ENCODE data around the gene AKAP8L.

Gene AKAP8L

GRCh38 chr19:15427991-15428471 is 9.2 kb upstream of the AKAP8L start:
- TF ChIP-seq, protein P1, sequence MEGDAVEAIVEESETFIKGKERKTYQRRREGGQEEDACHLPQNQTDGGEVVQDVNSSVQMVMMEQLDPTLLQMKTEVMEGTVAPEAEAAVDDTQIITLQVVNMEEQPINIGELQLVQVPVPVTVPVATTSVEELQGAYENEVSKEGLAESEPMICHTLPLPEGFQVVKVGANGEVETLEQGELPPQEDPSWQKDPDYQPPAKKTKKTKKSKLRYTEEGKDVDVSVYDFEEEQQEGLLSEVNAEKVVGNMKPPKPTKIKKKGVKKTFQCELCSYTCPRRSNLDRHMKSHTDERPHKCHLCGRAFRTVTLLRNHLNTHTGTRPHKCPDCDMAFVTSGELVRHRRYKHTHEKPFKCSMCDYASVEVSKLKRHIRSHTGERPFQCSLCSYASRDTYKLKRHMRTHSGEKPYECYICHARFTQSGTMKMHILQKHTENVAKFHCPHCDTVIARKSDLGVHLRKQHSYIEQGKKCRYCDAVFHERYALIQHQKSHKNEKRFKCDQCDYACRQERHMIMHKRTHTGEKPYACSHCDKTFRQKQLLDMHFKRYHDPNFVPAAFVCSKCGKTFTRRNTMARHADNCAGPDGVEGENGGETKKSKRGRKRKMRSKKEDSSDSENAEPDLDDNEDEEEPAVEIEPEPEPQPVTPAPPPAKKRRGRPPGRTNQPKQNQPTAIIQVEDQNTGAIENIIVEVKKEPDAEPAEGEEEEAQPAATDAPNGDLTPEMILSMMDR (IDR thresholded peaks at IDR 0.05; ENCODE audit: insufficient read depth, low read length, poor library complexity, severe bottlenecking) = no peak
- H3K36me3 ChIP-seq (ENCODE audit: control insufficient read depth, insufficient read depth, low read length) = peaks cover 43% of the 10 kb centered on the region
- DNase-seq (ENCODE audit: extremely low read depth, insufficient read length) = no peak
- no peaks in the 10 kb centered on the region for H3K27me3 ChIP-seq (replicated peaks; ENCODE audit: control insufficient read depth, insufficient read depth, low read length)
- H3K4me3 ChIP-seq (replicated peaks; ENCODE audit: low read depth, low read length) = no peak overlapping the region

GRCh38 chr19:15427350-15427700 is 8.5 kb upstream of the AKAP8L start:
- no peak for DNase-seq (ENCODE audit: extremely low read depth, insufficient read length)
- TF ChIP-seq, protein P1 (IDR thresholded peaks at IDR 0.05; ENCODE audit: insufficient read depth, low read length, poor library complexity, severe bottlenecking) = no peak
- H3K36me3 ChIP-seq (ENCODE audit: control insufficient read depth, insufficient read depth, low read length) = peaks cover 46% of the 10 kb centered on the region

GRCh38 chr19:15426485-15427349 is 7.9 kb upstream of the AKAP8L start:
- H3K4me3 ChIP-seq (replicated peaks; ENCODE audit: low read depth, low read length) = no peak overlapping the region
- DNase-seq (ENCODE audit: extremely low read depth, insufficient read length) = no peak
- no peaks in the 10 kb centered on the region for H3K27me3 ChIP-seq (replicated peaks; ENCODE audit: control insufficient read depth, insufficient read depth, low read length)
- peaks cover 46% of the 10 kb centered on the region for H3K36me3 ChIP-seq (ENCODE audit: control insufficient read depth, insufficient read depth, low read length)
- TF ChIP-seq, protein P1 (IDR thresholded peaks at IDR 0.05; ENCODE audit: insufficient read depth, low read length, poor library complexity, severe bottlenecking) = no peak

More at GRCh38 chr19:15427350-15427700, 8.5 kb upstream of the AKAP8L start:
- Histone ChIP-seq H3K27me3 (replicated peaks; ENCODE audit: control insufficient read depth, insufficient read depth, low read length) (no peaks in the 10 kb centered on the region), H3K4me3 (replicated peaks; ENCODE audit: low read depth, low read length) (no peak overlapping the region)

- Histone ChIP-seq H3K4me3 (replicated peaks; ENCODE audit: low read depth, low read length) (no peak overlapping the region), H3K27me3 (replicated peaks; ENCODE audit: control insufficient read depth, insufficient read depth, low read length) (no peaks in the 10 kb centered on the region), H3K36me3 (ENCODE audit: control insufficient read depth, insufficient read depth, low read length) (peaks cover 48% of the 10 kb centered on the region)
- DNase-seq (ENCODE audit: extremely low read depth, insufficient read length) = no peak
- TF ChIP-seq, protein P1 (IDR thresholded peaks at IDR 0.05; ENCODE audit: insufficient read depth, low read length, poor library complexity, severe bottlenecking) = no peak
Measured at GRCh38 chr19:15425321-15425950, 6.6 kb upstream of the AKAP8L start.

GRCh38 chr19:15424692-15425272 is 6.0 kb upstream of the AKAP8L start:
- Histone ChIP-seq H3K27me3 (replicated peaks; ENCODE audit: control insufficient read depth, insufficient read depth, low read length) (no peaks in the 10 kb centered on the region), H3K4me3 (replicated peaks; ENCODE audit: low read depth, low read length) (no peak overlapping the region), H3K36me3 (ENCODE audit: control insufficient read depth, insufficient read depth, low read length) (peaks cover 45% of the 10 kb centered on the region)
- no peak for DNase-seq (ENCODE audit: extremely low read depth, insufficient read length)
- TF ChIP-seq, protein P1 (IDR thresholded peaks at IDR 0.05; ENCODE audit: insufficient read depth, low read length, poor library complexity, severe bottlenecking) = no peak

Data from GM06990 (cell line).